ENCODE data around the gene GIMAP8.

The GIMAP8 gene

GRCh38 chr7:150432915-150433892, 17.2 kb upstream of the GIMAP8 start:
- in situ Hi-C loops (cut with MboI; ENCODE audit: low sequenced_read_pairs): loop anchor here (25.0 kb wide), 2 partner anchors 329 to 554 kb away; partner anchors contain the start of genes KCNH2 and NOS3

- in situ Hi-C loops (cut with MboI; ENCODE audit: low sequenced_read_pairs): loop anchor here (25.0 kb wide), 2 partner anchors 328 to 553 kb away; partner anchors contain the start of genes KCNH2 and NOS3
Observed at GRCh38 chr7:150434240-150434639, 16.2 kb upstream of the GIMAP8 start.

GRCh38 chr7:150435047-150435389, 15.4 kb upstream of the GIMAP8 start:
- in situ Hi-C loops (cut with MboI; ENCODE audit: low sequenced_read_pairs): loop anchor here (25.0 kb wide), 2 partner anchors 327 to 552 kb away; partner anchors contain the start of genes KCNH2 and NOS3

- in situ Hi-C loops (cut with MboI; ENCODE audit: low sequenced_read_pairs): loop anchor here (25.0 kb wide), 2 partner anchors 327 to 552 kb away; partner anchors contain the start of genes KCNH2 and NOS3
Observed at GRCh38 chr7:150435390-150436073, 14.9 kb upstream of the GIMAP8 start.

- in situ Hi-C loops (cut with MboI; ENCODE audit: low sequenced_read_pairs): loop anchor here (25.0 kb wide), 2 partner anchors 322 to 547 kb away; partner anchors contain the start of genes KCNH2 and NOS3
Observed at GRCh38 chr7:150439967-150440366, 10.5 kb upstream of the GIMAP8 start.

- in situ Hi-C loops (cut with MboI; ENCODE audit: low sequenced_read_pairs): loop anchor here (25.0 kb wide), 2 partner anchors 321 to 546 kb away; partner anchors contain the start of genes KCNH2 and NOS3
Observed at GRCh38 chr7:150441524-150441923, 8.9 kb upstream of the GIMAP8 start.

- in situ Hi-C loops (cut with MboI; ENCODE audit: low sequenced_read_pairs): loop anchor here (25.0 kb wide), 2 partner anchors 319 to 544 kb away; partner anchors contain the start of genes KCNH2 and NOS3
Observed at GRCh38 chr7:150442811-150443210, 7.6 kb upstream of the GIMAP8 start.

GRCh38 chr7:150443793-150444540, 6.5 kb upstream of the GIMAP8 start:
- in situ Hi-C loops (cut with MboI; ENCODE audit: low sequenced_read_pairs): loop anchor here (25.0 kb wide), 2 partner anchors 318 to 543 kb away; partner anchors contain the start of genes KCNH2 and NOS3

- in situ Hi-C loops (cut with MboI; ENCODE audit: low sequenced_read_pairs): loop anchor here (25.0 kb wide), 2 partner anchors 317 to 542 kb away; partner anchors contain the start of genes KCNH2 and NOS3
Observed at GRCh38 chr7:150444674-150445365, 5.6 kb upstream of the GIMAP8 start.

GRCh38 chr7:150446288-150446938, 4.0 kb upstream of the GIMAP8 start:
- in situ Hi-C loops (cut with MboI; ENCODE audit: low sequenced_read_pairs): loop anchor here (25.0 kb wide), 2 partner anchors 316 to 541 kb away; partner anchors contain the start of genes KCNH2 and NOS3

GRCh38 chr7:150447966-150448788, 2.3 kb upstream of the GIMAP8 start:
- in situ Hi-C loops (cut with MboI; ENCODE audit: low sequenced_read_pairs): loop anchor here (25.0 kb wide), 2 partner anchors 314 to 539 kb away; partner anchors contain the start of genes KCNH2 and NOS3

- in situ Hi-C loops (cut with MboI; ENCODE audit: low sequenced_read_pairs): loop anchor here (25.0 kb wide), 2 partner anchors 314 to 539 kb away; partner anchors contain the start of genes KCNH2 and NOS3
Observed at GRCh38 chr7:150448789-150449147, 1.7 kb upstream of the GIMAP8 start.

- in situ Hi-C loops (cut with MboI; ENCODE audit: low sequenced_read_pairs): loop anchor here (25.0 kb wide), 2 partner anchors 313 to 538 kb away; partner anchors contain the start of genes KCNH2 and NOS3
Observed at GRCh38 chr7:150449206-150449952, 1.1 kb upstream of the GIMAP8 start.

GRCh38 chr7:150451097-150451793, 815 bp downstream of the GIMAP8 start:
- in situ Hi-C loops (cut with MboI; ENCODE audit: low sequenced_read_pairs): no loop called here

GRCh38 chr7:150451833-150452461, 1.5 kb downstream of the GIMAP8 start:
- in situ Hi-C loops (cut with MboI; ENCODE audit: low sequenced_read_pairs): no loop called here

- in situ Hi-C loops (cut with MboI; ENCODE audit: low sequenced_read_pairs): no loop called here
Observed at GRCh38 chr7:150453181-150453580, 2.8 kb downstream of the GIMAP8 start.
